SK-N-SH (cell line): ENCODE results near the gene FXYD7.

Source experiments
- EP300 ChIP-seq, 2 experiments: IDR thresholded peaks; 2 replicates each; pipeline versions ENCODE4 v1.4.0 to v1.6.1; 2012; ENCODE audit warnings: borderline replicate concordance in 1 of 2, low read depth in 1 of 2, low read length in 1 of 2
- FOXM1 ChIP-seq: IDR thresholded peaks from 2 replicates; pipeline ENCODE4 v1.4.0; 2012; ENCODE audit warnings: low read depth, mild to moderate bottlenecking
- RAD21 ChIP-seq: IDR thresholded peaks from 2 replicates; pipeline ENCODE4 v1.6.1; 2012; ENCODE audit warnings: mild to moderate bottlenecking, low read length
- SIN3A ChIP-seq: IDR thresholded peaks from 2 replicates; pipeline ENCODE4 v1.6.1; 2012; ENCODE audit warnings: low read depth, mild to moderate bottlenecking, low read length, moderate library complexity, borderline replicate concordance
- TEAD4 ChIP-seq: IDR thresholded peaks from 2 replicates; pipeline ENCODE4 v1.4.0; 2012; ENCODE audit warnings: mild to moderate bottlenecking, borderline replicate concordance; ENCODE audit not compliant: insufficient read depth
- TF ChIP-seq, protein P1 (sequence below): fragments of 200-600 bp; sonication (generic); IDR thresholded peaks from 2 replicates; pipeline ENCODE4 v1.6.1; 2017; ENCODE audit warnings: antibody characterized with exemption, mild to moderate bottlenecking, moderate library complexity

DNA sequence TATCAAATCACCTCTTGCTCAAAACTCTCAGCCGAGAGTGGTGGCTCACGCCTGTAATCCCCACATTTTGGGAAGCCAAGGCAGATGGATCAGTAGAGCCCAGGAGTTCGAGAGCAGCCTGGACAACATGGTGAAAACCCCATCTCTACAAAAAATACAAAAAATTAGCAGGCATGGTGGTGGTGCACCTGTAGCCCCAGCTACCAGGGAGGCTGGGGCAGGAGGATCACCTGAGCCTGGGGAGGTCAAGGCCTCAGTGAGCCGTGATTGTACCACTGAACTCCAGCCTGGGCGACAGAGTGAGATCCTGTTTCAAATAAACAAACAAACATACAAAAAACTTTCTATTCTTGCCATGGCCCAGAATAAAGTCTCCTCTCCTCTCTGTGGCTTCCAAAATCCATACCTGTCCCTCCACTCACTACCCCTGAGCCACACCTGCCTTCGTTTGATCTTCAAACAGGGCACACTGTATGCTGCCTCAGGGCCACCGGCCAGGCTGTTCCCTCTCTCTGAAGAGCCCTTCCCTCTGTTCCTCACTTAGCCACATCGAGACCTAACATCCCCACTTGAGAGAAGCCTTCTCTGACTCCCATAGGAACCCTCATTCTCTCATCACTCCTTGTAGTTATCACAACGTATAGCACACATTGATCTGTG is 14.5 kb upstream of the FXYD7 start:
- TF ChIP-seq RAD21 (no peak), SIN3A (no peak), TEAD4 (no peak), EP300 (IDR thresholded peaks at IDR 0.05; ENCODE audit: borderline replicate concordance in 1 of 2, low read depth in 1 of 2, low read length in 1 of 2) (no peak), FOXM1 (no peak)
- TF ChIP-seq, protein P1, sequence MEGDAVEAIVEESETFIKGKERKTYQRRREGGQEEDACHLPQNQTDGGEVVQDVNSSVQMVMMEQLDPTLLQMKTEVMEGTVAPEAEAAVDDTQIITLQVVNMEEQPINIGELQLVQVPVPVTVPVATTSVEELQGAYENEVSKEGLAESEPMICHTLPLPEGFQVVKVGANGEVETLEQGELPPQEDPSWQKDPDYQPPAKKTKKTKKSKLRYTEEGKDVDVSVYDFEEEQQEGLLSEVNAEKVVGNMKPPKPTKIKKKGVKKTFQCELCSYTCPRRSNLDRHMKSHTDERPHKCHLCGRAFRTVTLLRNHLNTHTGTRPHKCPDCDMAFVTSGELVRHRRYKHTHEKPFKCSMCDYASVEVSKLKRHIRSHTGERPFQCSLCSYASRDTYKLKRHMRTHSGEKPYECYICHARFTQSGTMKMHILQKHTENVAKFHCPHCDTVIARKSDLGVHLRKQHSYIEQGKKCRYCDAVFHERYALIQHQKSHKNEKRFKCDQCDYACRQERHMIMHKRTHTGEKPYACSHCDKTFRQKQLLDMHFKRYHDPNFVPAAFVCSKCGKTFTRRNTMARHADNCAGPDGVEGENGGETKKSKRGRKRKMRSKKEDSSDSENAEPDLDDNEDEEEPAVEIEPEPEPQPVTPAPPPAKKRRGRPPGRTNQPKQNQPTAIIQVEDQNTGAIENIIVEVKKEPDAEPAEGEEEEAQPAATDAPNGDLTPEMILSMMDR, result no peak
